Left cardiac atrium (tissue), 2 donors: ENCODE measurements around the gene ARHGEF40. TPM values are rescaled to one million over a fixed set of nuclear protein-coding genes. Genes with fewer than 3 reads are reported as not detected.

Source experiments
- microRNA-seq, 2 donors: library from miRNA; unstranded; fragments of <30 nt; microRNA quantifications; one replicate each; pipeline ENCODE4 v1.2.0, GENCODE V29; 2020
- total RNA-seq, 2 donors: library from RNA; stranded (reverse); fragmentation: NEBNext Ultra II Directional; extraction: Animal tissue kit (Norgen Biotek cat#: 25700); gene quantifications; one replicate each; pipeline ENCODE4 v1.2.1, GENCODE V29; 2021
- donor health status: DM: no; HTN: yes; CAD: no; lungs with severe emphysema.
- donor health status: DM: yes; HTN: yes; CAD: no.

The ARHGEF40 gene
- total RNA-seq, 2 donors from 2014 or later: 24.9 to 25.5 TPM

Small RNA genes within 50 kb of the gene (microRNA-seq; reads per million reads assigned to microRNA genes)
- gene MIR6717: 0 to 0.20 reads per million in 2 donors

Other genes with a start within 250 kb of the ARHGEF40 start
- not detected for gene RNASE3, start 178.9 kb upstream of the ARHGEF40 start, total RNA-seq
- gene RNASE2, start 114.8 kb upstream of the ARHGEF40 start, total RNA-seq: 1 to 10 TPM; 1.6 to 3.8 TPM
- 10 to 100 TPM; 33.8 to 39.0 TPM for gene METTL17, start 80.3 kb upstream of the ARHGEF40 start, total RNA-seq
- gene SLC39A2, start 71.0 kb upstream of the ARHGEF40 start, total RNA-seq: not detected
- gene NDRG2, start 45.2 kb upstream of the ARHGEF40 start, total RNA-seq: 100 to 1,000 TPM; 212 to 215 TPM
- gene TPPP2, start 40.1 kb upstream of the ARHGEF40 start, total RNA-seq: 1 to 10 TPM in 1 of 2 donors, under 1 TPM in 1; 0.44 to 1.6 TPM
- gene RNASE13, start 35.5 kb upstream of the ARHGEF40 start, total RNA-seq: not detected
- not detected for gene RNASE7, start 27.9 kb upstream of the ARHGEF40 start, total RNA-seq
- not detected for gene RNASE8, start 12.5 kb upstream of the ARHGEF40 start, total RNA-seq
- 10 to 100 TPM; 38.3 to 44.4 TPM for gene ZNF219, start 28.4 kb downstream of the ARHGEF40 start, total RNA-seq
- under 1 TPM; 0.26 to 0.82 TPM for gene TMEM253, start 30.8 kb downstream of the ARHGEF40 start, total RNA-seq
- not detected for gene OR5AU1, start 85.8 kb downstream of the ARHGEF40 start, total RNA-seq
- 100 to 1,000 TPM; 254 TPM for gene HNRNPC, start 199.1 kb downstream of the ARHGEF40 start, total RNA-seq
- under 1 TPM; 0.26 to 0.38 TPM for gene RPGRIP1, start 209.8 kb downstream of the ARHGEF40 start, total RNA-seq